GM21528 (cell line): ENCODE data around the gene MBP.
"Not testable (repeated sequence)": the region's sequence is repeated elsewhere in the genome, so short reads cannot be mapped to it uniquely, and the experiment has no call there.

Source experiments
- ATAC-seq: cut with Tn5 transposase; IDR thresholded peaks from one replicate; pipeline ENCODE4 v1.9.1; 2021; ENCODE audit warnings: mild to moderate bottlenecking, moderate library complexity; ENCODE audit not compliant: unreplicated experiment, low FRiP score

The MBP gene

DNA sequence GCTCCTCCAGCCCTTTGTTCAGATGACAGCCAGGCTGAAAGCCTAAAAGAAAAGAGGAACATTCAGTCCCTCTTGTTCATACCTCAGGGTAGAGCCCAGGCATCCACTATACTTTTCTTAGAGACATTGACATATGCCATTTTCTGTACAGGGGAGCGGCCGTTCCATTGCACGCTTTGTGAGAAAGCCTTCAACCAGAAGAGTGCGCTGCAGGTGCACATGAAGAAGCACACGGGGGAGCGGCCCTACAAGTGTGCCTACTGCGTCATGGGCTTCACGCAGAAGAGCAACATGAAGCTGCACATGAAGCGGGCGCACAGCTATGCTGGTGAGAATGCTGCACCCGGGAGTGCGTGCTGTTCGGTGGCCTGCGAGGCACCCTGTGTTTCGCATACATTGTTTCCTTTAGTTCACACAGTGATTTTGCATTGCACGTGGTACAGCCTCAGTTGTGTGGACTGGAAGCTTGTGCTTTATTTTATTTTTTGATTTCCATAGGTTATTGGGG is 172.0 kb downstream of the MBP start:
- ATAC-seq, result no peak

DNA sequence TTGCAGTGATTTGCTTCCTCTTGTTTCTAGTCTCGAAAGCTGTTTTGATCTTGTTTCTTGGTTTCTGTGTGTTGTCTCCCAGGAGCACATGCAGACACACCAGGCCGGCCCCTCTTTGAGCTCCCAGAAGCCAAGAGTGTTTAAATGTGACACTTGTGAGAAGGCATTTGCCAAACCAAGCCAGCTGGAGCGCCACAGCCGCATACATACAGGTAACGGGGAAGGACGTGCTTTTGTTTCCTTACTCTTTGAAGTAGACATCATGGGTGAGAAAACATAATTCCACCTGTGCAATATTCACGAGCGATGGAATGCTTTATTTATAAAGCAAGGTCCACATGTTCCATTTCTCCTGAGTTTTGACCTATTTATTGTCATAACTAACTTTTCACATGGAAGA is 173.0 kb downstream of the MBP start:
- ATAC-seq, result no peak

DNA sequence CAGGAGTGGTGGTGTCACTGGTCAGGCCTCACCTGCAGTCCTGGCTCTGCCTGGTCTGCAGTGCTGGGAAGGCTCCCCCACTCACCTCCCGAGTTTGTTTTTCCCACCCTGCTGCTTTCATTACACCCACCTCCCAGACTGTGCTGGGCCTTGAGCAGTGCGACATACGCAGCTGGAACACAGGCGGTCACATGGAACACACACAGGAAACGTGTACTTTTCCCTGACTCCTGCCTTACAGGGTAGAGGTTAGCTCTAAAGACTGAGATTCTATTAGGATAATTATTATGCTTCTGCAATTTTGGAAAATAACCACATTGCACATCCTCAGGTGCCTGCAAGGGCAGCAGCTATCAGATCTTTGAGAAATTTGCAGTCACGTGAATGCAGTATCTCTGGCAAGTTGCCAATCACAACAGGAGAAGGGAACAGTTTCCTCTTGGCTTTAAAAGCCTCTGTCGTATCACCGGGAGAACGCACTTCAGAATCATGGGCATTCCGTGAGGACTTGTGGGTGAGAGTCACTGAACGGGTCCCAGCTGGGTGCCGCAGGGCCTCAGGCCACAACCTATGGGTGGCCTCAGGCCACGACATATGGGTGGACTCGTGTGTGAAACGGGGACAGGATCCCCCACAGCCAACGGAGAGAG is 173.8 kb downstream of the MBP start:
- ATAC-seq, result no peak

DNA sequence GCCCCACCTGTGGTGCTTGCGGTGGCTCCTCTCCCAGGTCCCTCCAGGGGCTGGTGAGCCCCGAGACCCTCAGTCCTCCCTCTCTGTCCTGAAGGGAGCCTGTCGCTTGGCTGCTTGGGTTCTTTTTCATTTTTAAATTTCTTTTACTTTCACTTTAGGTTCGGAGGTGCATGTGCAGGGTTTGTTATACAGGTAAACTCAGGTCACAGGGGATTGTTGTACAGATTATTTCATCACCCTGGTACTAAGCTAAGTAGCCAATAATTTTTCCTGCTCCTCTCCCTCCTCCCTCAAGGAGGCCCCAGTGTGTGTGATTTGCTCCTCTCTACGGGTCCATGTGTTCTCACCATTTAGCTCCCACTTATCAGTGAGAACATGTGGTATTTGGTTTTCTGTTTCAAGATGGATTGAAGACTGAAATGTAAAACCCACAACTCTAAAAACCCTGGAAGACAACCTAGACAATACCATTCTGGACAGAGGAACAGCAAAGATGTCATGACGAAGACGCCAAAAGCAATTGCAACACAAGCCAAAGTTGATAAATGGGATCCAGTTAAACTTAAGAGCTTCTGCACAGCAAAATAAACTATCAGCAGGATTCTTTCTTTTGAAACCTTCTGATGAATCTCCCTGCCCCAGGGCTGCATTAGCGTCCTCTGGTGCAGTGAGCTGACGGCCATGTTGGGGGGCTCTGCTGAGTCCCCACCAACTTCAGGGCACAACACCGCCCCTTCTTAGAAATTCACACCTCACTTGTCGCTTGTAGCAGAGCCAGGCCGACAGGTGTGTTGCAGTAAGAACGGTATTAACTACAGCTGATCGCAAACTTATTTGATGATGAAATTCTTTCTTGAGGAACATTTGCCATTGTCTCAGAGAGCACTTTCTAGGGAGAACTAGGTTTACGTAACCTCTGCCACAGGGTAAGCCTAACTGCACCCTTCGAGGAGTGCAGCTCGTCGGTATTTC is 174.9 kb downstream of the MBP start:
- ATAC-seq, result no peak

DNA sequence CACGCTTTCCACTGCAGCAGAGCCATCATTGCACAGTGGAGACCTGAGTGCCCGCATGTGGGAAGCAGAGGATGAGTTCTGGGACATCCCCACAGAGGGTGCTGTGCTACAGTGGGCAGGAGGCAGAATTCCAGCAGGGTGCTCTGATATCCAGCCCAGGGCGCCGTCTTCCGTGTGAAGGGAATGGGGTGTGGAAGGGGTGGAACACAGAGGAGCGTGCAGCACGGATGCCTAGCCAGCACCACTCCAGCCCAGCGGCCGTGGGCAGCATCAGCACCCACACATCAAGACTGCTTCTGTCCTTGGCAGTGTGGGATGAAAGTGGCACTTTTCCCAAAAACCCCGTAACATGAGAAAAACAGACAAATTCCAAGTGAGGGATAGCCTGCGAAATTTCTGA is 175.9 kb downstream of the MBP start:
- no peak for ATAC-seq

DNA sequence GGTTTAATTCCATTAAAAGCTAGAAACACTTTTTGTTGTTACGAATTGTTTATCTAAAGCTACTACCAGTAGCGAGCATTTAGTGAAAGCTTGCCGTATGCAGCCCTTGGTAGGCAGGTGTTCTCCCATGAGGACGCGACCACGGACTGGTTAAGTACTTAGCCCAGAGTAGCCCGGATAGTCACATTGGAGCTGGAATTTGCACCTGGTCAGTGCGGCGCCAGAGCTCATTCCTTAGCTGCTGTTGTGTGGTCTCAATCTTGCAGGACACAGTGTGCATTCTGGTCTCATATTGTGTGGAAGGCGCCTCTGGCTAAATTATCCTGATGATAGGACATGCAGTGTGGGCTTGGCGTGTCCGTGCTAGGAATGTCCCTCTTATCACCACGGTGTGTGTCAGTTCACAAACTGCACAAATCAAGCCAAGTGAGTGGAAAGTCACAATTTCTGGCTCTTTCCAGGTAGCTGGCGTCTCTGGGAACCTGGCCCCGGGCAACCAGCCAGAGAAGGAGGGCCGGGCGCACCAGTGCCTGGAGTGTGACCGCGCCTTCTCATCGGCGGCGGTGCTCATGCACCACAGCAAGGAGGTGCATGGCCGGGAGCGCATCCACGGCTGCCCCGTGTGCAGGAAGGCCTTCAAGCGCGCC is 176.9 kb downstream of the MBP start:
- no peak for ATAC-seq

DNA sequence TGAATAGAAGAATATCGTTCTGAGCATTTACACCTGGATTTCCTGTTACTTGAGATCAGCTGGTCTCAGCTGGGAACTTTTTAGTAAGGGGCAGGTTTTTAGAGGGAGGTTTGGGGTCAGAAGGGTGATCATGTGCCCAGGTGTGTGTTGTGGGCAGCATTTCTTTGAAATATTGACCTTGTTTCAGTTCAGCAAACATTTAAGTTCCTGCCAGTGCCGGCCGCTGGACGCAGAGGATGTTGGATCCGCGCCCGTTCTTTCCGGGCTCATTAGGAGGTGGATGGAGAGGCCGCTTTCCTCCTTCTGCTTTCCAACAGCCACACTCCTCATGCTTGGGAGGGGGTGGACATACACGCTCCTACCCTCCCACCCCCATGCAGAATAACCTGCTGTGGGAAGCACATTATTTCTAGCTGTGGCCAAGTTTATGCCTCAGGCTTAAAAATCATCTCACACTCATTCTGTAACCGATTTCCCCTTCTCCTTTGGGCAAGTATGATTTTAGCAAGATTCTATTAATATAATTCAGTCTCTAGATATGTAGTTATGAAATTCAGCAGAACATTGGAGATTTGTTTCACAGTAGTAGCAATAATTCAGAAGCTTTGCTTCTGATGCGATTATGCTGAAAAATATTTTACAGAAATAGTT is 178.9 kb downstream of the MBP start:
- no peak for ATAC-seq

DNA sequence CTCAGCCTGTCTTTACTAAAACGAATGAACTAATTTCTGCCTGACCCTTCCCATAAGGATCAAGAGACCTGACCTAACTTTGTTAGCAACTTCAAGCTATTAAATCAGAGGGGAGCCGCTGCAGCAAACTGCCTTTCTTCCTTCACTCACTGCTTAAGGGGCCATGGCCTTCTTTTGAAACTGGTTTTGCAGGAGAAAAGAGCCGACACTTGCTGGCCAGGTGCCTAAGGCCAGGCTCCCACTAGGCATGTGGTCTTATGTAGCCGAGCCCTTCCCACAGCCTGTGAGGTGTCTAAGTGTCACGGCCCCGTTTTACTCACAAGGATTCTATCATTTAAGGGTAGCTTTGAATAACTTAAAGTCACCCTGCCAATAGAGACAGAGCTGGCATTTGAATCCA is 179.4 kb downstream of the MBP start:
- ATAC-seq, result no peak

DNA sequence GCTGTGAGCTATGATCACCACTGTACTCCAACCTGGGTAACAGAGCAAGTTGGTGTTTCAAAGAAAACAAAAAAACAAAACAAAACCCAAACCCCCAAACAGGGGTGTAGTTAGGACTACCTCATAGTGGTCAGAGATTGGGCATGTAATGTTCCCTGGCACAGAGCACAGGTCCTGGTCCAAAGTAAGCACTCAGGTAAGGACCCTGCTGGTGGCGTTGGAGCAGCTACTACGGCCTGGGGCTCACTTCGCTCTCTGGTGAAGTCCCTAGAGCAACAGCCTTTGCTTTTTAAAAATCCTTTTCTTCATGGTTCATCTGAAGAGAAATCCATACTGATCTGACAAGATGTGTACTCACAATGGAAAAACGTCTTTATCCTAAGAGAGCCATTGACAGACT is 179.8 kb downstream of the MBP start:
- ATAC-seq, result no peak

DNA sequence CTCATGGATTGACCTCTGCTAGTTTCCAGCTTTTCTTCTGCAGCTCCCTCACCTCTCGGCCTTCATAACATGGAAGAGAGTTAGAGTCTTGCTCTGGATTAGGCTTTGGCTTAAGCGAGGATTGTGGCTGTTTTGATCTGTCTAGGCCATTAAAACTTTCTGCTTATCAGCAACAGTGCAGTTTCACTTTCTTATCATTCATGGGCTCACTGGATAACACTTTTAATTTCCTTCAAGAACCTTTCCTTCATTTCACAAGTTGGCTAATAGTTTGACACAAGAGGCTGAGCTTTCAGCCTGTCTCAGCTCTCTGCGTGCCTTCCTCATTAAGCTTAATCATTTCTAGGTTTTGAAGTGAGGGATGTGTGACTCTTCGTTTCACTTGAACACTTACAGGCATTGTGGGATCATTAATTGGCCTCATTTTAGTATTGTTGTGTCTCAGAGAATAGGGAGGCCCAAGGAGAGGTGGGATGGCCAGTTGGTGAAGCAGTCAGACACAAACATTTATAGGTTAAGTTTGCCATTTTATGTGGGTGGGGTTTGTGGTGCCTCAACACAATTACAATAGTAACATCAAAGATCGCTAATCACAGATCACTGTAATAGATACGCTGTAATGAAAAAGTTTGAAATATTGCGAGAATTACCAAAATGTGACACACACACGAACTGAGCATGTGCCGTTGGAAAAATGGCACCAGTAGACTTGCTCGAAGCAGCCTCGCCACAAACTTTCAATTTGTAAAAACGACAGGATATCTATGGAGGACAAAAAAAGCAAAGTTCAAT is 180.9 kb downstream of the MBP start:
- no peak for ATAC-seq

DNA sequence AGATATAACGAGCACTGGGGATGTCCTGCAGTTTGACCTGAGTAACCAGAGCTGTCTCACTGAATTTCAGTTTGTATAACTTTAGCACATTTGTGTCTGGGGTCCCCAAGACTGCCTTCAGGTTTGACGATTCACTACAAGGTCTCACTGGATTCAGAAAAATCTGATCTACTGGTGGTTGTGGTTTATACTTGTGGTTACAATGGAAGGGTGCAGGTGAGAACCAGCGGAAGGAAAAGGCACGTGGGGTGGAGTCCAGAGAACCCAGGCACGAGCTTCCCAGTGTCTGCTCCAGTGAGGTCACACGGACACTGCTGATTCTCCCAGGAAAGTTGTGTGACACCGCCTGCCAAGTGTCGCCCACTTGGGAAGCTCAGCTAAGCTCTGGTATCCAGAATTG is 184.2 kb downstream of the MBP start:
- ATAC-seq, result no peak

DNA sequence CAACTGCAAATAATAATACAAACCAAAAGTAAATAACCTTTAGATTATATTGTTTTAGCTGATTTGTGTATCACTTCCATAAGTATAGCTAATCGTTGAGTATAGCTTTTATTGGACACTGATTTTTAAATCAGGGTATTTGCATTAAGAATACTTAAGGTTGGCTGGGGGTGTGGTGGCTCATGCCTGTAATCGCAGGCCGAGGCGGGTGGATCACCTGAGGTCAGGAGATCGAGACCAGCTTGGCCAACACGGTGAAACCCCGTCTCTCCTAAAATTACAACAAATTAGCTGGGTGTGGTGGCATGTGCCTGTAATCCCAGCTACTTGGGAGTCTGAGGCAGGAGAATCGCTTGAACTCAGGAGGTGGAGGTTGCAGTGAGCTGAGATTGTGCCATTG is 188.2 kb downstream of the MBP start:
- ATAC-seq, result not testable (repeated sequence)

DNA sequence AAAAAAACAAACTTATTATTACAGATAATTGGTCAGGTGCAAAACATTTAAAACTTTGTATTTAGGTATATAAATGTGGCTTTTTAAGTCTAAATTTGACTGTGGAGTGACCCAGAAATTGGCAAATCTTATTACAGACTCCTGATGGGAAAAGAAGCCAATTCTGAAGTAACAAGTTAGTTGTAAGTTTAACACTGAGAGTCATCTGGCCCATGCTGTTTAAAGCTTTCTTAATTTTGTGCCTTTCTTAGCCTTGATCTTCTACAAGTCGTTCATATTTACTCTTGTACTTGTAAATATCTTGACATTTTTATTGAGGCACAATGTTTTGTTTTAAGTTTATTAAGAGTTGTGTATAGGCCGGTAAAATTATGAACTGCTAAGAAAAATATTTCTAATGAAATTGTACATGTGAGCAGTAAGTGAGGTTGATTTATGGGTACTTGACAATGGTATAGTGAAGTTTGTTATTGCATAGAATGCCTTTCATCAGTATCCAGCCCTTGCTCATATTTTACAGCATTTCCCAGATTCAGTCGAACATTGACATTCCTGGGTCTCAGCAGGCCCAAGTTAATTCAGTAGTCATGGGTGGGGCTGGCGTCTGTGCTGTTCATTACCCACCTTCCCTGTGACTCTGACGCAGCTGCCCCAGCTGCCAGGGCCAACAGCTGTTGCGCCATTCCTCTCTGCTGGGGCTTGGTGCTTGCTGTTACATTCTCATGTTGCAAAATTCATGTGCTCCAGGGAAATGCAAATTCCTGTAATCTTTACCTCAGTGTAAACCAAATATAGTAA is 188.8 kb downstream of the MBP start:
- no peak for ATAC-seq

DNA sequence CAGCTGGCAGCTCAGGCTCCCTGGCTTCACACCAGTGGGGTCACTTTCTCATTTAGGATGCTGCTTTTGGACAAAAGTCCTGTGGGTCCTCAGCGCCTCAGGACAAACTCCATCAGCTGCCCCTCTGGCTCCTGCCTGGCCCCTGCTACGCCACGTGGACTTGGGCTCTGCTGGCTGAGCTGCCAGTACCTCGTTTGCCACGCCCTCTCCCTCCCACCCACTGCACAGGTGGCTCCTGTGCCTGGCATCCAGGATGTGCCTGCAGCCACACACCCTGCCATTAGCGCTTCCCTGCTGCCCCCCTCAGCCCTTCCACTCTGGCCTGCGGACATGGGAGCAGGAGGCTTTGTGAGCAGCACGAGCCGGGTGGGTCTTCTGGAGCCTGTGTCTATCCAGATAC is 191.3 kb downstream of the MBP start:
- ATAC-seq, result no peak

DNA sequence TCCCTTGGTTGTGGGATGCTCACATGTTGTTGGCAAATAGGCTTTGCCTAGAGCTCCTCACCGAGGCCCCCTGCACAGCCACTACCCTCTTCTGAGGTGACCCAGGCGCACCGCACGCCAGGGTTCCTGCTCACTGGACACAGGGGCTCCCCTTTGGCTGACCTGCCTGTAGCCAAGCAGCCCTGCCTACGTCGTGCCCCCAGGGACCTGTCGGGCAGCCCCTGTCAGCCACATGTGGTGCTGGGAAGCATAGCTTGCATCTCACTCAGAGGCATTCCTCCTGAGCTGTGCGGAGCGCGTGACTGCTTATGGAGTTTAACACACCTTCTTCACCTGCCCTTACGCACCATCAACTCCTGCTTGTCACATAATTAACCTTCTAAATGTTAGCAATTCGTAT is 194.0 kb downstream of the MBP start:
- no peak for ATAC-seq

DNA sequence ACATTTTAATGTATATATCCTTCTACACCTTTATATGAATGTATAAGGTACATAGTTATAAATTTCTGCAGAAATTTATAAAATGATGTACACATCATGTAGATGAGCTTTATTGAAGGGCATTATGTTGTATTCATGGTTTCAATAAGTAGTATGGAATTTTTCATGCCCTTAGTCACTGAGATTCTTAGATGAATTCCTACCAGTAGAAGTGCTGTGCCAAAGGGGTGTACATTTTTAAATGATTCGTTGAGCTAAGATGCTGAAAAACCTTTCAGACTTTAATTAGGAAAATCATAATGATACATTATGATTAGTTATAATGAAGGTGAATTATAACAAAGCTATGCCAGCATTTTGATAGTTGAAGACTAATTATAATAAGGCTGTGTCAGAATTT is 195.0 kb downstream of the MBP start:
- ATAC-seq, result no peak

DNA sequence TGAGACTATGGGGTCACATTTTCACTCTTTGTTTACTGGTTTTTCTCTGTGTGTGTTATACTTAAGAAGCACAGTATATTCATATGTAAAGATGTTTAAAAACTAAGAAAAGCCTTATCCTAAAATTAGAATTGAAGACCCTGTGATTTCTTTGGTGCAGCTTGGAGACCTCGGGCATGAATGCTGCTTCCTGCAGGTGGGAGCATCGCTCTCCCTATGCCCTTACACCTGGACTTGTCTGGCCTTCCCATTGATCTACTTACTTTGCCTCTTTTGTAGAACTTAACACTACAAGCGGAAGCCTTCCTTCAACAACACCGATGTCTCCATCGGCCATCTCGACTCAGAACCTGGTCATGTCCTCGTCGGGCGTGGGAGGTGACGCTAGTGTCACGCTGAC is 195.7 kb downstream of the MBP start:
- no peak for ATAC-seq

DNA sequence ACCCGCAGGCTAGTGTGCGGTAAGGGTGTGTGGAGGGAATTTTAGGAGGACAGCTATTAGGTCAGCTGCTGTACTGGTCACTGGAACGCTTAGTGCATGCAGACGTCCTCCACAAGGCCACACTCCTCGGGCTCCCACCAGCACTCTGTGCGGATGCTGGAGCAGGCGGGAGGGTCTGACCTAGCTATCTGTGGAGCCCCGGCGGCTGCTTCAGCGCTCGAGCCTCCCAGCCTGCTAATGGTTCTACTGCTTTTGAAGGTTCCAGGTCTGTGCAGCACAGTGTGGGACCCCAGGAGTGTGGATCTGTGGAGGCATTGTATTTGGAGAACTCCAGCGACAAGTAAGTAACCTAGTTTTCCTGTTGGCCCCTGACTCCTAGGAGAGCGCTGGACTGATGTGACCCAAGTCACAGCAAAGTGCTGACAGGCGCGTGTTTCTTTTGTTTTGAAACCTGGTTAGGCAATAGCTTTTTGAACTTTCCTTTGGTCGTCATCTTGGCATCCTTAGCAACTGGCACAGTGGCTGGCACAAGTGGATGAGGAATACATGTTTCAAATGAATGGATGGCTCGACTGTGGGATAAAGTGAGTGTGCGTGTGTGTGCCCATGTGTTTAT is 196.8 kb downstream of the MBP start:
- no peak for ATAC-seq
